IMR-90 (cell line): ENCODE data around the gene TSPAN14. TPM values are rescaled to one million over a fixed set of nuclear protein-coding genes. Genes with fewer than 3 reads are reported as not detected.

Experiments used
- ATAC-seq: fragments of 200-7000 bp; cut with Tn5 transposase; 2 replicates; pipeline ENCODE4 v1.9.1; 2020; ENCODE audit warnings: low read depth, mild to moderate bottlenecking, moderate library complexity
- BruUV-seq: library from RNA; stranded (reverse); fragments of 400-500 nt; replicated peaks from 2 replicates; lab custom pipeline; 2021; lab: Mats Ljungman, UMichigan
- CTCF ChIA-PET: fragments of 300-600 bp; formaldehyde crosslinking; extraction: SDS; loops from one replicate; lab custom pipeline; 2021; ENCODE audit warnings: antibody characterized with exemption; lab: Yijun Ruan, JAX
- POLR2A ChIA-PET: fragments of 300-600 bp; sonication (Branson Sonifier 250); formaldehyde crosslinking; loops from one replicate; lab custom pipeline; 2022; ENCODE audit warnings: antibody characterized with exemption; ENCODE audit not compliant: unreplicated experiment; lab: Charles Lee
- DNase-seq: peaks from one replicate; pipeline ENCODE4 v3.0.0; 2013
- H2AFZ ChIP-seq: replicated peaks from 2 replicates; pipeline ENCODE3; 2013; ENCODE audit warnings: low read length, mild to moderate bottlenecking; ENCODE audit not compliant: poor library complexity
- H2AK5ac ChIP-seq: 2 replicates; pipeline ENCODE4 v1.6.1; 2013; ENCODE audit warnings: low read depth, low read length, inconsistent platforms
- H2AK9ac ChIP-seq: replicated peaks from 2 replicates; pipeline ENCODE3; 2013; ENCODE audit warnings: mild to moderate bottlenecking, low read depth, low read length, moderate library complexity; ENCODE audit not compliant: poor library complexity
- H2BK120ac ChIP-seq: 2 replicates; pipeline ENCODE4 v1.6.1; 2013; ENCODE audit warnings: low read depth, low read length, inconsistent platforms
- H2BK15ac ChIP-seq: 3 replicates; pipeline ENCODE4 v1.6.1; 2013; ENCODE audit warnings: low read depth, low read length, inconsistent platforms
- H2BK20ac ChIP-seq: 2 replicates; pipeline ENCODE4 v1.6.1; 2013; ENCODE audit warnings: low read depth, mild to moderate bottlenecking, inconsistent platforms, low read length, moderate library complexity
- H2BK5ac ChIP-seq: 2 replicates; pipeline ENCODE4 v1.6.1; 2013; ENCODE audit warnings: mild to moderate bottlenecking, low read depth, low read length, inconsistent platforms; ENCODE audit not compliant: poor library complexity, severe bottlenecking
- H3K14ac ChIP-seq: replicated peaks from 2 replicates; pipeline ENCODE4 v1.6.1; 2013; ENCODE audit warnings: low read depth, low read length, inconsistent platforms
- H3K18ac ChIP-seq: 2 replicates; pipeline ENCODE4 v1.6.1; 2013; ENCODE audit warnings: low read depth, low read length, control low read depth
- H3K23ac ChIP-seq: 2 replicates; pipeline ENCODE4 v1.6.1; 2013; ENCODE audit warnings: low read depth, low read length, inconsistent platforms
- H3K27ac ChIP-seq: 2 replicates; pipeline ENCODE4 v1.5.1; 2013; ENCODE audit warnings: mild to moderate bottlenecking, control low read depth, low read length; ENCODE audit not compliant: insufficient read depth
- H3K27me3 ChIP-seq: 2 replicates; pipeline ENCODE4 v1.6.1; 2013; ENCODE audit warnings: low read length; ENCODE audit not compliant: control insufficient read depth, insufficient read depth
- H3K36me3 ChIP-seq: 2 replicates; pipeline ENCODE4 v1.6.1; 2013; ENCODE audit warnings: low read length, mixed read lengths; ENCODE audit not compliant: control insufficient read depth, insufficient read depth
- H3K4ac ChIP-seq: 2 replicates; pipeline ENCODE4 v1.6.1; 2013; ENCODE audit warnings: low read depth, low read length, inconsistent platforms
- H3K4me1 ChIP-seq: 2 replicates; pipeline ENCODE4 v1.6.1; 2013; ENCODE audit warnings: low read length, mixed read lengths; ENCODE audit not compliant: control insufficient read depth, insufficient read depth
- H3K4me2 ChIP-seq: 2 replicates; pipeline ENCODE4 v1.6.1; 2013; ENCODE audit warnings: low read depth, mild to moderate bottlenecking, control low read depth, low read length, moderate library complexity
- H3K4me3 ChIP-seq: 2 replicates; pipeline ENCODE4 v1.5.1; 2013; ENCODE audit warnings: low read depth, mild to moderate bottlenecking, control low read depth, low read length, moderate library complexity; ENCODE audit not compliant: insufficient read depth
- H3K56ac ChIP-seq: 2 replicates; pipeline ENCODE4 v1.6.1; 2013; ENCODE audit warnings: low read length, inconsistent platforms; ENCODE audit not compliant: insufficient read depth; ENCODE audit errors: extremely low read depth
- H3K79me1 ChIP-seq, 2 experiments: 2 replicates each; pipeline ENCODE4 v1.6.1; 2013; ENCODE audit warnings: low read length in 2 of 2, inconsistent platforms in 1 of 2, low read depth in 1 of 2
- H3K9ac ChIP-seq: 2 replicates; pipeline ENCODE4 v1.6.1; 2013; ENCODE audit warnings: low read depth, low read length, control low read depth
- H3K9me1 ChIP-seq: 2 replicates; pipeline ENCODE4 v1.6.1; 2013; ENCODE audit warnings: low read length, inconsistent platforms; ENCODE audit not compliant: insufficient read depth
- H3K9me3 ChIP-seq: 2 replicates; pipeline ENCODE4 v1.6.1; 2013; ENCODE audit warnings: low read length; ENCODE audit not compliant: control insufficient read depth, insufficient read depth
- H4K20me1 ChIP-seq: 2 replicates; pipeline ENCODE4 v1.6.1; 2013; ENCODE audit warnings: low read length, inconsistent platforms; ENCODE audit not compliant: insufficient read depth
- H4K5ac ChIP-seq: 2 replicates; pipeline ENCODE4 v1.6.1; 2013; ENCODE audit warnings: mild to moderate bottlenecking, low read depth, low read length, control low read depth
- H4K8ac ChIP-seq, 2 experiments: 2 replicates each; pipeline ENCODE4 v1.6.1; 2013; ENCODE audit warnings: low read depth in 2 of 2, low read length in 2 of 2, control low read depth in 1 of 2, inconsistent platforms in 1 of 2
- H4K91ac ChIP-seq: 2 replicates; pipeline ENCODE4 v1.6.1; 2013; ENCODE audit warnings: low read depth, low read length, inconsistent platforms; ENCODE audit not compliant: insufficient read depth
- BHLHE40 ChIP-seq: fragments of 150-350 bp; IDR thresholded peaks from 2 replicates; pipeline ENCODE4 v1.6.1; 2016; ENCODE audit warnings: mild to moderate bottlenecking, low read depth, low read length
- CEBPB ChIP-seq: IDR thresholded peaks from 2 replicates; pipeline ENCODE4 v1.6.1; 2012; ENCODE audit warnings: low read depth, low read length, improper control_type of control experiment
- MAFK ChIP-seq: IDR thresholded peaks from 2 replicates; pipeline ENCODE4 v1.6.1; 2012; ENCODE audit warnings: low read depth, low read length, improper control_type of control experiment
- MXI1 ChIP-seq: IDR thresholded peaks from 2 replicates; pipeline ENCODE4 v1.6.1; 2012; ENCODE audit warnings: low read depth, mild to moderate bottlenecking, low read length, moderate library complexity, borderline replicate concordance
- NFE2L2 ChIP-seq: fragments of 150-350 bp; IDR thresholded peaks from 2 replicates; pipeline ENCODE4 v1.6.1; 2016; ENCODE audit warnings: low read depth, mild to moderate bottlenecking, low read length
- POLR2A ChIP-seq: IDR thresholded peaks from 2 replicates; pipeline ENCODE4 v1.6.1; 2012; ENCODE audit warnings: mild to moderate bottlenecking, low read depth, low read length
- RAD21 ChIP-seq: IDR thresholded peaks from 2 replicates; pipeline ENCODE4 v1.6.1; 2012; ENCODE audit warnings: low read length, improper control_type of control experiment
- RCOR1 ChIP-seq: IDR thresholded peaks from 2 replicates; pipeline ENCODE4 v1.6.1; 2012; ENCODE audit warnings: mild to moderate bottlenecking, low read length, improper control_type of control experiment; ENCODE audit not compliant: insufficient replicate concordance
- SMC3 ChIP-seq: fragments of 150-350 bp; IDR thresholded peaks from 2 replicates; pipeline ENCODE4 v1.6.1; 2016; ENCODE audit warnings: low read depth, mild to moderate bottlenecking, antibody characterized with exemption, low read length, moderate library complexity
- WGBS, 2 experiments: methylation state at CpG; one replicate each; pipeline versions ENCODE4 v1.1.5 to v1.1.7; 2013; ENCODE audit warnings: missing lambda C conversion rate in 2 of 2; ENCODE audit not compliant: insufficient read length in 1 of 2; ENCODE audit errors: extremely low coverage in 2 of 2; 5-methylcytosine and 5-hydroxymethylcytosine counted together
- dilution Hi-C: fragments of 300-500 bp; cut with HindIII; formaldehyde crosslinking; loops from one replicate; pipeline ENCODE4 v1.14.3; 2018; ENCODE audit warnings: low sequenced_read_pairs; ENCODE audit not compliant: unreplicated experiment
- in situ Hi-C: fragments of 300-500 bp; cut with MboI; formaldehyde crosslinking; loops from 3 replicates; pipeline ENCODE4 v1.14.3; 2019; ENCODE audit warnings: low sequenced_read_pairs, inconsistent platforms, mixed read lengths
- intact Hi-C: fragments of 100-400 bp; cut with micrococcal nuclease; formaldehyde crosslinking; loops from 2 replicates; pipeline ENCODE4 v1.10.0; 2022
- polyA plus RNA-seq, 3 experiments: library from polyadenylated mRNA; depleted of rRNA; stranded (reverse); fragments of >200 nt; gene quantifications; 2 replicates each; pipeline ENCODE4 v1.2.3, GENCODE V29; 2012; ENCODE audit warnings: low replicate concordance in 1 of 3
- total RNA-seq: library from RNA; depleted of rRNA; stranded (reverse); fragments of >200 nt; gene quantifications from 2 replicates; pipeline ENCODE4 v1.2.3, GENCODE V29; 2012
- TF ChIP-seq, protein P1 (sequence below): conservative IDR thresholded peaks from 2 replicates; pipeline ENCODE4 v1.5.1; 2012; ENCODE audit warnings: mild to moderate bottlenecking, low read depth, low read length, improper control_type of control experiment
- TF ChIP-seq, protein P2 (sequence below): fragments of 150-350 bp; IDR thresholded peaks from 2 replicates; pipeline ENCODE4 v1.6.1; 2017; ENCODE audit warnings: mild to moderate bottlenecking, antibody characterized with exemption, low read length, low read depth

TSPAN14 gene
- total and polyA plus RNA-seq, 2 of the 4 experiments (the other 2 are of a cell fraction), result 18.5 to 43.0 TPM

DNA sequence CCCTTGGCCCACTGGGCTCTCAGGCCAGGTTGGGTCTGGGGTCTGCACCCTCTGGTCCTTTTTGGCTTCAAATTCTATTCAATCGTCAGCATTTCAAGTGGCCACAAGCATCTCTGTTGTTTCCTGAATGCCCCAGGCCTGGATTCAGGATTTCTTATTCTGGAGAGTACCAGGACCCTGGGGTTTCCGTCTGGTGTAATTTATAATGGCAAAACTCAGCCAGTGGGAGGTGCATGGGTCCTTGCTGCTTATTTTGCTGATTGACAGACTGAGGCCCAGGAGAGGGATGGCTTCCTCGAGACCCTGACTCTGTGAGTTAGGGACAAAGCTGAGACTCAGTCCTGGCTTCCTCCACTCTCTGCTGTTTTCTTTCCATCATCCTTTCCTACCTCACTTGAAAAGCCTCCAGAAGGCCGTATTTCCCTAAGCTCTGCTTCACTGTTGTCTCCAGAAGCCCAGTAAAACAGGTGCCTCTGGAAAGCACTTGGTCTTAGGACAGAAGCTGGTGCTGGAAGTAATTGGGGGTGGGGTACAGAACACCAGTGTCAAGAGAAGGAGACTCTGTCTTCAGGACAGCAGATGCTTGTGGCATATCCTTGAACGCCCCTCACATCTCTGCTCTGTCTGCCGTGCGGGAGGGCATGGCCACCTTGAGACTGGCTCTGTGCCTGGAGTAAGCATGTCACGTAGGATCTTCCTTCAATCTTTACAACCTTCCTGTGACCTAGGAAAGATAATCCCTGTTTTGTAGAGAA lies 44.1 kb downstream of the TSPAN14 start:
- Histone ChIP-seq H3K4me2 (peak overlapping the region; percentile 27), H3K79me1 (peaks cover 28 to 84% of the 10 kb centered on the region in 2 experiments), H4K8ac (peak overlapping the region; percentile 54 to 87), H2AFZ (peak overlapping the region; percentile 15), H3K27me3 (no peaks in the 10 kb centered on the region), H3K56ac (peak overlapping the region; percentile 62), H2AK9ac (peak overlapping the region; percentile 60), H2BK20ac (peak overlapping the region; percentile 59), H3K4ac (peak overlapping the region; percentile 84), H2AK5ac (peak overlapping the region; percentile 90), H3K4me1 (peaks cover 38% of the 10 kb centered on the region), H4K5ac (peak overlapping the region; percentile 9; the same call in 1 of the 2 replicates), H3K14ac (peak overlapping the region; percentile 65), H3K9me3 (no peaks in the 10 kb centered on the region), H3K18ac (peak overlapping the region; percentile 27; the same call in 1 of the 2 replicates), H2BK120ac (peak overlapping the region; percentile 89), H3K9ac (peak overlapping the region; percentile 58), H3K23ac (peak overlapping the region; percentile 86), H2BK5ac (peak overlapping the region; percentile 75), H3K27ac (peak overlapping the region; percentile 84), H4K91ac (peak overlapping the region; percentile 75), H3K9me1 (peaks cover 56% of the 10 kb centered on the region), H4K20me1 (peaks cover 14% of the 10 kb centered on the region), H2BK15ac (peak overlapping the region; percentile 64; the same call in 1 of the 3 replicates), H3K36me3 (0 out of 2 replicates have a peak, but pooled peaks cover 4% of the 10 kb centered on the region), H3K4me3 (no peak overlapping the region)
- dilution Hi-C loops, result no loop called here
- intact Hi-C loops, result loop anchor here (5.0 kb wide), 1 partner anchor 36 kb away; no protein-coding TSS in a partner anchor
- no CpG with 5 or more reads among the region's 8 CpGs for WGBS, 2 experiments
- TF ChIP-seq, protein P1, sequence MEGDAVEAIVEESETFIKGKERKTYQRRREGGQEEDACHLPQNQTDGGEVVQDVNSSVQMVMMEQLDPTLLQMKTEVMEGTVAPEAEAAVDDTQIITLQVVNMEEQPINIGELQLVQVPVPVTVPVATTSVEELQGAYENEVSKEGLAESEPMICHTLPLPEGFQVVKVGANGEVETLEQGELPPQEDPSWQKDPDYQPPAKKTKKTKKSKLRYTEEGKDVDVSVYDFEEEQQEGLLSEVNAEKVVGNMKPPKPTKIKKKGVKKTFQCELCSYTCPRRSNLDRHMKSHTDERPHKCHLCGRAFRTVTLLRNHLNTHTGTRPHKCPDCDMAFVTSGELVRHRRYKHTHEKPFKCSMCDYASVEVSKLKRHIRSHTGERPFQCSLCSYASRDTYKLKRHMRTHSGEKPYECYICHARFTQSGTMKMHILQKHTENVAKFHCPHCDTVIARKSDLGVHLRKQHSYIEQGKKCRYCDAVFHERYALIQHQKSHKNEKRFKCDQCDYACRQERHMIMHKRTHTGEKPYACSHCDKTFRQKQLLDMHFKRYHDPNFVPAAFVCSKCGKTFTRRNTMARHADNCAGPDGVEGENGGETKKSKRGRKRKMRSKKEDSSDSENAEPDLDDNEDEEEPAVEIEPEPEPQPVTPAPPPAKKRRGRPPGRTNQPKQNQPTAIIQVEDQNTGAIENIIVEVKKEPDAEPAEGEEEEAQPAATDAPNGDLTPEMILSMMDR, result no peak
- no peak for TF ChIP-seq MXI1
- TF ChIP-seq CEBPB, result no peak
- TF ChIP-seq SMC3, result no peak
- no peak for TF ChIP-seq MAFK
- TF ChIP-seq, protein P2, sequence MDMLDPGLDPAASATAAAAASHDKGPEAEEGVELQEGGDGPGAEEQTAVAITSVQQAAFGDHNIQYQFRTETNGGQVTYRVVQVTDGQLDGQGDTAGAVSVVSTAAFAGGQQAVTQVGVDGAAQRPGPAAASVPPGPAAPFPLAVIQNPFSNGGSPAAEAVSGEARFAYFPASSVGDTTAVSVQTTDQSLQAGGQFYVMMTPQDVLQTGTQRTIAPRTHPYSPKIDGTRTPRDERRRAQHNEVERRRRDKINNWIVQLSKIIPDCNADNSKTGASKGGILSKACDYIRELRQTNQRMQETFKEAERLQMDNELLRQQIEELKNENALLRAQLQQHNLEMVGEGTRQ, result no peak
- TF ChIP-seq POLR2A, result no peak
- no peak for TF ChIP-seq RAD21
- no peak for TF ChIP-seq NFE2L2
- no peak for TF ChIP-seq BHLHE40
- no peak for TF ChIP-seq RCOR1
- BruUV-seq, result no TSS peak
- DNase-seq, result no peak
- peak; percentile 13 for ATAC-seq
- ChIA-PET POLR2A (interaction anchor here (0.5 kb wide), 1 partner anchor 14 kb away, joined by 14 read pairs; no protein-coding TSS in a partner anchor), CTCF (interaction anchor here (1.0 to 1.4 kb wide), 2 partner anchors 11 to 53 kb away, joined by 4 to 5 read pairs; no protein-coding TSS in a partner anchor)
- in situ Hi-C loops, result no loop called here
